GM06990 (cell line): ENCODE measurements around the gene DRD3.

Source experiments
- DNase-seq: peaks from one replicate; pipeline ENCODE4 v3.0.0-alpha.2; 2011; ENCODE audit not compliant: insufficient read length; ENCODE audit errors: extremely low read depth
- H3K27me3 ChIP-seq: replicated peaks from 2 replicates; pipeline ENCODE4 v1.6.0; 2011; ENCODE audit warnings: low read length; ENCODE audit not compliant: control insufficient read depth, insufficient read depth
- H3K36me3 ChIP-seq: 2 replicates; pipeline ENCODE4 v1.5.1; 2011; ENCODE audit warnings: low read length; ENCODE audit not compliant: control insufficient read depth, insufficient read depth
- H3K4me3 ChIP-seq: replicated peaks from 2 replicates; pipeline ENCODE4 v1.5.1; 2011; ENCODE audit warnings: low read depth, mild to moderate bottlenecking, control low read depth, low read length
- CTCF ChIP-seq: IDR thresholded peaks from 2 replicates; pipeline ENCODE4 v1.5.1; 2011; ENCODE audit warnings: low read length, control low read depth, mild to moderate bottlenecking, inconsistent platforms; ENCODE audit not compliant: insufficient read depth, poor library complexity, severe bottlenecking

The DRD3 gene

GRCh38 chr3:114216186-114216970 is 37.5 kb upstream of the DRD3 start:
- H3K27me3 ChIP-seq, result no peaks in the 10 kb centered on the region
- DNase-seq, result no peak
- no peak overlapping the region for H3K4me3 ChIP-seq
- no peaks in the 10 kb centered on the region for H3K36me3 ChIP-seq
- no peak for TF ChIP-seq CTCF

DNA sequence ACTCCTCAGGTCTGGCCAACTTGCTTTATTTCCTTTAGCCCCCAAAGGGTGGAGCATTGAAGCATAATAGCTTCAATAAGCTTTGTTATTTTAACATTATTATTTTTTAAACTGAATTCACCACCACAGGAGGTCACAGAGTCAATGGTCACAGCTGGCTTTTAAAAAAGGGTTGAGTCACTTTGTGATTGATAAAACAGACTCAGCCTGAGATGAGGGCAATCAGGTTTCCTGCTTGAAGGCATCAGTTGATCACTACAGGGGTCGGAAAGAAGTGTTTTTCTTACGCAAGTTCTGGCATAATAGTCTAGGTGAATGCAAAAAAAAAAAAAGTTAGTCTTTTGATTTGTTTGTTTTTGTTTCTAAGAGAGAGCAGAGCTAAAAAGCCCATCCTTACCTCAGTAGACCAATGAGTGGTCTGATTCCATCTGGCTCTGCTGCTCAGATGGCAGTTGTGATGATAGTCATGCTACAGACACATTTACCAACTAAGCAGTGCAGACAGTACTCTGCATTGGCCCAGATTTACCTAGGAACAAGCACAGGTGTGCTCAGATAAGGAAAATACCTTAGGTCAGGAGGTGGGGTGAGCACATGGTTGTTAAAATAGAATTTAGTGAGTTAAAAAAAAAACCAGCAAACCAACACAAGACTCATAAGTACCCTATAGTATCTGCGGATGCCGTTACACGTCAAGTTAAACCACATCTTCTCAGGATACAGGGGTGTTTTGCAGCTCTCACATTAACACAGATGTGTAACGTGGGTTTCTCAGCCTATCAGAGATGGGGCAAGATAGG is 35.9 kb upstream of the DRD3 start:
- Histone ChIP-seq H3K4me3 (peak overlapping the region; percentile 52), H3K27me3 (no peaks in the 10 kb centered on the region), H3K36me3 (no peaks in the 10 kb centered on the region)
- no peak for TF ChIP-seq CTCF
- peak; percentile 30 for DNase-seq

- Histone ChIP-seq H3K36me3 (no peaks in the 10 kb centered on the region), H3K27me3 (no peaks in the 10 kb centered on the region; the same call in 1 of the 2 replicates), H3K4me3 (peak overlapping the region; percentile 52)
- peak; percentile 20 for TF ChIP-seq CTCF
- peak; percentile 80 for DNase-seq
Measured at GRCh38 chr3:114213627-114214541, 35.0 kb upstream of the DRD3 start.

DNA sequence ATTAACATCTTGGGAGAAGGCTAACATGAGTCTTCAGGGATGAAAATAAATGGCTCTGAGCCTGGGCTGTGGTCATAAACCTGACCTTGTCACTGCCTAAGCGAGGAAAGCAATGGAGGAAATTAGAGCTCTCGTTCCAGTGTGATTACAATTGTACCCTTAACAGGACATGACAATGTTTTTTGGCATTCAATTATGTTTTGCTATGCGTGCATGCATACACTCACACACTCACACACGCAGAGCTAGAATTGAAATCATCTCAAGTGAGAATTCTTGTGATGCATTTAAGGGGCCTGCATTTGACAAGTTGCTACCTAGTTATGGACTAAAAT is 34.4 kb upstream of the DRD3 start:
- DNase-seq, result no peak
- TF ChIP-seq CTCF, result no peak
- peak overlapping the region; percentile 24; the same call in 1 of the 2 replicates for H3K4me3 ChIP-seq
- H3K36me3 ChIP-seq, result no peaks in the 10 kb centered on the region
- no peaks in the 10 kb centered on the region; the same call in 1 of the 2 replicates for H3K27me3 ChIP-seq

DNA sequence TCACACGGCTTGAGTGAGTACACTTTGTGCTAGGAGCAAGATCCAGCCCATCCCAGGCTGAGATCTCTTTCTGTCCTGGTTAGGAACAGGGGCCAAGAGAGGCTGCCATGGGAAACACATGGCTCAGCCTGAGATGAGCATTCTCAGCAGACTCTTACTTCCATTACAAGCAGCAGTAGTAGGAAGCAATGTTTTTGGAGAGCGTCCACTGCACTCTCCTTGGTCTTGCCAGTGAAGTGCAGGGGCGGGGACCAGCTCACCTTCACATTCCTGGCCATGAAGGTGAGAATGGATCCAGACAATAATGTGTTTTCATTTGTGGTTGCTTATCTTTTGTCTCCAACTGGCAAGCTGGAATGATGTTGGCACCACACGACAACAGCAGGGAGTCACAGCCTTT is 33.8 kb upstream of the DRD3 start:
- H3K27me3 ChIP-seq, result no peaks in the 10 kb centered on the region; the same call in 1 of the 2 replicates
- TF ChIP-seq CTCF, result no peak
- no peaks in the 10 kb centered on the region for H3K36me3 ChIP-seq
- no peak overlapping the region for H3K4me3 ChIP-seq
- DNase-seq, result no peak
